Fibroblast of the aortic adventitia (primary cell): ENCODE results near the gene CLNK. TPM values are rescaled to one million over a fixed set of nuclear protein-coding genes. Genes with fewer than 3 reads are reported as not detected.

Experiments used
- DNase-seq: peaks from one replicate; pipeline ENCODE4 v3.0.0-alpha.2; 2010; ENCODE audit warnings: low read depth
- H3K4me3 ChIP-seq: 2 replicates; pipeline ENCODE4 v1.5.1; 2011; ENCODE audit warnings: low read depth, mild to moderate bottlenecking, control low read depth, low read length, moderate library complexity
- CTCF ChIP-seq: IDR thresholded peaks from 2 replicates; pipeline ENCODE4 v1.5.1; 2011; ENCODE audit warnings: mild to moderate bottlenecking, low read length, control low read depth, inconsistent platforms; ENCODE audit not compliant: insufficient read depth
- total RNA-seq: library from RNA; depleted of rRNA; stranded (reverse); fragments of >200 nt; gene quantifications from 2 replicates; pipeline ENCODE4 v1.2.3, GENCODE V29; 2012; ENCODE audit warnings: low replicate concordance

Gene CLNK
- total RNA-seq, 1 donor, result not detected

GRCh38 chr4:10703156-10703555, 18.6 kb upstream of the CLNK start:
- no peak for DNase-seq
- TF ChIP-seq CTCF, result no peak
- H3K4me3 ChIP-seq, result no peak overlapping the region

- no peak overlapping the region for H3K4me3 ChIP-seq
- DNase-seq, result no peak
- TF ChIP-seq CTCF, result no peak
Observed at GRCh38 chr4:10701702-10702460, 17.3 kb upstream of the CLNK start.

DNA sequence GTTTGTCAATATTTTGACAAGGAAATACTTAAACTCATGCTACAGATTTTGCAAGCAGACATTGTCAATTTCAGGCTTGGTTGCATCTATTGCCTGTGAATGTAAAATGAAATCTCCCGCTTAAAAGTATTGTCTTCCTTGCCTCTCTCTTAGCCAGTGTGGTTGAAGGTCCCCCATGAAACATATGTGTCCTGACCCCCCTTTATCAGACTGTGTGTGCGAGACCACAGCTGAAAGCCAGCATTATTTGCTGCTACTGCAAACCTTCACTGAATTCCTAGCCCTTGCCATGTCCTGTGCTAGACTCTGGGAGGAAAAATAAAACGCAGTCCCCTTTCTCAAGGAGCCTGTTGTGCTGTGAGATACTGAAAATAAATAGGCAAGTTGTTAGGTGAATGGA, 16.6 kb upstream of the CLNK start:
- no peak for TF ChIP-seq CTCF
- H3K4me3 ChIP-seq, result no peak overlapping the region
- DNase-seq, result no peak

- no peak overlapping the region for H3K4me3 ChIP-seq
- no peak for TF ChIP-seq CTCF
- no peak for DNase-seq
Observed at GRCh38 chr4:10698172-10698571, 13.6 kb upstream of the CLNK start.

- H3K4me3 ChIP-seq, result no peak overlapping the region
- DNase-seq, result no peak
- no peak for TF ChIP-seq CTCF
Observed at GRCh38 chr4:10697086-10697485, 12.5 kb upstream of the CLNK start.

DNA sequence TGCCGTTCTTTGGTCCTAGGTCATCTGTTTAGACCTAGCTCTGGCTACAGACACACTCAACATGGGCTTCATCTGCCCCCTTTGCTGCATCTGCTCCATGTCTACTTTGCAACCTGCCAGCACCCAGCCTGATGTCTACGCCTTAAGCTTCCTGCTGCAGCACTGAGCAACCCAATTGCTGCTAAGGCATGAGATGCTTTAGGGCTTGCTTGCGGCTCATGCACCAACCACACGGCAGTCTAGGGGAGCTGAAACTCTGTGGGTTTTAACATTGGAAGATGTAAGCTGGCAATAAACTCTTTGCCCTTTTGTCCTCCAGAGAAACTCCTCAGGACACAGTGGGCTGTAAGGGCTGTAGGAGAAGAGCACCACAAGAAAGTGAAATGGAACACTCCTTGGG, 11.7 kb upstream of the CLNK start:
- DNase-seq, result no peak
- no peak overlapping the region for H3K4me3 ChIP-seq
- TF ChIP-seq CTCF, result no peak

GRCh38 chr4:10694828-10695209, 10.3 kb upstream of the CLNK start:
- DNase-seq, result no peak
- no peak overlapping the region for H3K4me3 ChIP-seq
- TF ChIP-seq CTCF, result no peak
